GM18520 (cell line): ENCODE measurements around the gene CDKN2B-AS1.

Experiments used
- ATAC-seq: cut with Tn5 transposase; IDR thresholded peaks from one replicate; pipeline ENCODE4 v1.9.1; 2021; ENCODE audit not compliant: unreplicated experiment

CDKN2B-AS1 gene

DNA sequence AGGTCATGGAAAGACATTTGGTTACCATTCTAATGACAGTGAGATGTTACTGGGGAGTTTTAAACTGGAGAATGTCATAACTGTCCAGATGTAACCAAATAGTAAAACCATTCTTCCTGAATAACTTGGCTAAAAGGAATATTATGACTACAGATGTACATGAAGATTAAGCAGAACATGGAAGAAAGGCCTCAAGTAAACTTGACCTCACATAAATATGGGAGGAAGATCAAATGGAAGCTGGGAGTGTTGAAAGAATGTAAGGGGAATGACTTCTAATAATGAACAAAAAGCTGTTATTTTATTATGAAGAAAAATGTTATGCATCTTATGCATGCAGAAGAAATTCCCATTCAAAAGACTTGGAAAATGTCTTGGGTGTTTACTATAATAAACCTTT is 122.2 kb downstream of the CDKN2B-AS1 start:
- no peak for ATAC-seq

DNA sequence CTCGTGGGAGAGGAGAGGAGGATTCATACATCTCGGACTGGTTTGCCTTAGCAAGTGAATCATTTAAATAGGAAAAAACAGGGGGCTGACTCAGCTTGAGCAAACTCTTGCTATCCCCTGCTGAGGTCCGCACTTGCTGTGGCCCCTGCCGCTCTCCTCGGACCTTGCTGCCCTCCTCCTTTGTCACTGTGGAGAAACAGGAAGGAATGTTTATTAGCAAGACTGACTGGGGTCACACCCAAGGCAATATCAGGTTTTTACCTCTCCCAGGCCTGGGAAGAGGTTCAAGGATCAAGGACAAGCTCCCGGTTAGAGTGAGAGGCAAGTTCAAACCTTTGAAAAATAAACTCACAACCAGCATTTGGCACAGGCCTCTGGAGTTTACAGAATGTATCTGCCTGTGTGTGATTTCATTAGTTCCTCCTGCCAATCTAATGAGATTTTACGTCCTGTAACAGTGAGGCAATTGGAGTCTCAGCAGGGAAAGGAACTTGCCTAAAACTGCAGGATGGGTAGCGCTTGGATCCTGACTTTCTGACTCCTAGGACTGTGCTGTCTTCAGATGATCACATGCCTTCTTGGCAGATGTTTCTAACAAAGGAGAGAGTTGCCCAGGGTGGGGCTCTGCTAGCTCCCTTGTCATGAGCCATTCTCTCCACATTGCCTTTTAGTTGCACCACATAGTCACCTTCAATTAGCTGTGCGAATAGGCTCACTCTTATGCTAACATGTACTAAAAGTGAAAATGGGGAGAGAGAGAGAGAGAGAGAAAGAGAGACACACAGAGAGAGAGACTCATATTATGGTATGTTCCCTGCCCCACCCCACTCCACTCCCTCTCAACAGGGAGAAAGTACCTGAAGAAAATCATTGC is 123.2 kb downstream of the CDKN2B-AS1 start:
- no peak for ATAC-seq

DNA sequence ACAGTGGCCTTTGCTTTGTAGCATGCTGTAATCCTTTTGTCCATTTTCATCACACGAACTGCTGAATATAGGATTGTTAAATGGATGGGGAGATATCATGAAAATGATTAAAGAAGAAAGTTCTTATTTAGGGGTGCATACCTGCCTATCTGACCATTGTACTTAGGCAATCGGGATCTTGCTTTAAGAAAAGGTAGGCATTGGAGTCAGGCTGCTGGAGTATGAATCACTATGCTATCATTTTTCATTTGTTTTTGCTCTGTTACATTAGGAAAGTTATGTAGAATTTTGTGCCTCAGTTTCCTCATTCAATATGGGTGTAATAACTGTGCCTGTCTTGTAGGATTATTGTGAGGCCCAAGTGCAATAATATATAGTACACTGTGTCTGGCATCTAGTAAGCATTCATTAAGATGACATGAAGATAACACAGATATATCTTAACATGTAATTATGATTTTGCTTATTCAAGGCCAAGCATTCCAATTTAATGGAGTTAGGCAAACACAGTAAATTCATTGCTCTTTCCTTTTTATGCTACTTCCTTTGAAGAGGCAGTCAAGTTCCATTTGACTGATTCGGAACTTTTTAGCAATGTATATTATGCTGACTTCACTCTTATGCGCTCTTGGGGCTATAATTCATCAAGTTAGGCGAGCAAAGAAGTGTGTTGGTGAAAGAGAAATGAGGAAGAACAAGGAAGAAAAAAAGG is 124.4 kb downstream of the CDKN2B-AS1 start:
- no peak for ATAC-seq

DNA sequence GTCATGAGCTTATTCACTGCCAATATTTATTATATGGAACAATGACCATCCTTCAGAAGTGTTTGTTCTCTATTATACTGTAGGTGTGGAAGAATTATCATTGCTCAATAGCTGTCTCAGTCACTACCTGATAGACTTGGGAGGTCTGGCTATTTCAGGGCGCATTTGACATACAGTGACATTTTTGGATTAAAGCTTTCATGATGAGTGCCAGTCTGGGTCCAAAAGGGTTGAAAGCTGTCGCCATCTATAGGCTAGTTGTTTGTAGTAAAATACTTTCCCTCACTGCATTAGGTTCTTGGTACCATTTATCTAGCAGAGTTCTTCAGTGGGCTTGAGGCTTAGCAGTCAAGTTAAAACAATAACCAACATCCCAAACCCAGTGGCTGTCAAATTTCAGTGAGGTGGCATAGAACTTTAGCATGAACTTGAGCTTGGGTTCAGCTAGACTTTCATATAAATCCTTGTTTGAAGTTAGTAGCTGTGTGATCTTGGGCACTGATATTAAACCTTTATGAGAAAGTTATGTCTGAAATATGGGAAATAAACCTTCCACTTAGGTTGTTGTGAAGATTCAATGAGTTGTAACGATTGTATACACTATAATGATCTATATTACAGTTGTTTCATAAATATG is 125.0 kb downstream of the CDKN2B-AS1 start:
- peak; percentile 56 for ATAC-seq

DNA sequence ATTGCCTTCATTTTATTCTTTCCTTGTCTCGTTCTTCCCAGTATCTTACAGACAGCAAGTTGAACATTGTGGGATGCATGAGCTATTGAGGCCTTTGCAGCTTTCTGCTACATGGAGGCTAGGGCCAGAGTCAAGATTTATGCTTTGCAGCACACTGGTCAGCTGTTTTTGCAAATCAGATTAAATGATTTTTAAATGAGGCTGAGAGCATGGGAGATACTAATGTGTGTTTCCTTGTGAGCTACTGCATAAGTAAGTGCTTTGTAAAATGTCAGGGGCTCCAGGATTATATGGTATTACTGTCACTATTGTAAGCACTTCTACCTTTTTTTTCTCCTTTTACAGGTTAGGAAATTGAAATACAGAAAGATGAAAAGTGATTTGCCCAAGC is 125.6 kb downstream of the CDKN2B-AS1 start:
- ATAC-seq = no peak

DNA sequence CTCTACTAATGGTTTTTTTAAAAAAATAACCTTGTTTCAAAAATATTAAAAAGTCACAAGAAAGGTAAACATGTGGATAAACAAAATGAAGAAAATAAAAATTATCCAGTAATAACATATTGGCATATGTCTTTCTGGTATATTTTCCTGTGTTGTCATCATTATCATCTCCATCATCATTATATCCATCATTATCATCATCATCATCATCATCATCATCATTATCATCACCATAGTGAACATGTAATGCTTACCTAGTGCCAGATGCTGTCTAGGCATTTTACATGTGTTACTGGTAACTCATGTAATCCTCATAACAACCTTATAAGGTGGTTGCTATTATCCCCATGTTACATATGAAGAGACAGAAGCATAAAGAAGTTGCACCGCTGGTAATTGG is 126.0 kb downstream of the CDKN2B-AS1 start:
- ATAC-seq = no peak

DNA sequence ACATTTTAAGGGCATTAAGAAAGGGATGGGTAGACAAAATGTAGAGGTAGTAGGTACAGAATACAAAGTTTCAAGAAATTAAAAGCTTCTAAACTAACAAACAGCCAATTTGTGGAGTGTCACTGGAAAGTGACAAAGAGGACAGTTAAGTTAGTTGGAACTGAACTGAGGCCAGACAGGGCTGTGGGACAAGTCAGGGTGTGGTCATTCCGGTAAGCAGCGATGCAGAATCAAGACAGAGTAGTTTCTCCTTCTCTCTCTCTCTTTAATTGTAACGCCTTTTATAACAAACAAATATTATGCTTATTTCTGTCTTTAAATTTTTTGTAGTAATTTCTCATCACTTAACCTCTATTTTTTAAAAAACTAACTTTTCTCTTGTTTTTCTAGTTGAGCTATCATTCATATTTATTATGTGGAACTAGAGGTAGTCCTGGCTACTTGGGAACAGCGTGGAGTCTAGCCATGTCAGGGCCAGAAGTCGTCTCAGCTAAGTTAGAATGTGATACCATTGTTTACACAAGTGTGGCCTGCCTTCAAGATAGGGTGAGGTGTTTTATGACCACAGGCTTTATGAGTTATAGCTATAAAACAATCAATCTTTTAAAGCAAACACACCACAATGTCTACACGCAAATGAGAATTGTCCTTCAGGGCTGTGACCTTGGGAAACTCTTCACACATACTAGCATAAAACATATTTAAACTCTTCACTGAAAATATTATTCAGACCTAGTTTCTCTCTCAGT is 129.8 kb downstream of the CDKN2B-AS1 start:
- no peak for ATAC-seq

DNA sequence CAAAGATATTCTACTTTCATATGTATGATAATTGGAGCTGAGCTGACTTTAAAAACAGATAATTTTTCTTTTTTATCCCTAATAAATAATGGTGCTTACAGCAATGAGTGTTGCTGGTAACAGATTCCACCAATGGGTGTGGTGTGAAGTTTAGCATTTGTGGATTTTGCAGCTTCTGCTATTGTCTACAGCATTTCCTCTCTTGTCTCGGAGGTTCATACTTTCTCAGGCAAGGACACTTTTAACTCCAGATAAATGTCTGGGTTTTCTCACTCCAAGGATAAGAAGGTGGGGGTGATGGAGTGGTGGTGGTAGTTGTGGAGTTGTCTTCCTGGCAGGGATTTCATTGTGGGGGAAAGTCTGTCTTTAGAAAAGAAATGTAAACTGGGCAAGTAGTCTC is 134.5 kb downstream of the CDKN2B-AS1 start:
- ATAC-seq = no peak

DNA sequence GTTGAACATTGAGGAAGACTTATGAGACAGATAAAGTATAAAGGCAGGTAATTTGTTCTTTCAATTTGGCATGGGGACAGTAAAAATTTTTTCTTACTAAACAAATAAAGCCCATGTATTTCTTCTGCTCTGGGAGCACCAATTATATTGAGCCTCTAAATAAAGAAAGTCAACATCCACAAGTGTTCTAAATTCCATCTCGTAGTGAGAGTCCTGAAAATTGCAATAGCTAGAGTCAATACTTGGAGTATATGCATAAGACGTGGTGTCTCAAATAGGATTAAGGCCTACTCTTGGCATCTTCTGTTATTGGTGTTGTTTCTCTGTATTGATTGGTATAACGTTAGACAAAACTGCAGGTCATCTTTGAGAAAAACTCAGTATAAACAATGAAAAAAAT is 135.0 kb downstream of the CDKN2B-AS1 start:
- ATAC-seq = no peak

DNA sequence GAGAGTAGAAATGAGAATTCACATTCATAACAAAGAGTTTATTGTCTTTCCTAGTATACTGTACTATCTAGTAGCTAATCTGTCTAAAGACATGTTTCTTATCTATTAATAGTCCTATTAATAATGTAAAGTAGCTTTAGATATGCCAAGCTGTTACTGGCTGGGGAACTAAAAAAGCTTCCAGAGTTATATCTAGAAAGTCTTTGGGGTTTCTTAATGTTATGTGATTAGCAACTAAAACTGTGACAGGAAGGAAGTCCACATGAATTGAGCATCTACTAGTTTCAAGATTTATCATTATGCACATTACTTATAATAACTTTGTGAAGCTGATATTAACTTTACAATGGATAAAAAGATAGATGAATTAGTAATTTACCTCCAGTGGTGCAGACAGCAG is 137.2 kb downstream of the CDKN2B-AS1 start:
- no peak for ATAC-seq

DNA sequence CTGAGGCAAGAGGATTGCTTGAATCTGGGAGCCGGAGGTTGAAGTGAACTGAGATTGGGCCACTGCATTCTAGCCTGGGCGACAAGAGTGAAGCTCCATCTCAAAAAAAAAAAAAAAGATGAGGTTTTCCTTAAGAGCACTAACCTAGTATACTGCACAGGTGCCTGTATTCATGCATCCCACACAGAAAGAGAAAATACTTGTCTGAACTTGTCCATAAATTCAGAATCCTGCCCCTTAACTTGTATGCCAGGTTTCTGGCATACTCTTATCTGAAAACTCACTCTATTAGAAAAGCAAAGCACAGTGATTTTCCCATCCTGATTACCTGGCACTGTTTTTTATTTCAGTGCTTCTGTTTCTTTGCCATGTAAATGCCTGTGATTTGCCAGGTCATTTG is 139.8 kb downstream of the CDKN2B-AS1 start:
- ATAC-seq = no peak

DNA sequence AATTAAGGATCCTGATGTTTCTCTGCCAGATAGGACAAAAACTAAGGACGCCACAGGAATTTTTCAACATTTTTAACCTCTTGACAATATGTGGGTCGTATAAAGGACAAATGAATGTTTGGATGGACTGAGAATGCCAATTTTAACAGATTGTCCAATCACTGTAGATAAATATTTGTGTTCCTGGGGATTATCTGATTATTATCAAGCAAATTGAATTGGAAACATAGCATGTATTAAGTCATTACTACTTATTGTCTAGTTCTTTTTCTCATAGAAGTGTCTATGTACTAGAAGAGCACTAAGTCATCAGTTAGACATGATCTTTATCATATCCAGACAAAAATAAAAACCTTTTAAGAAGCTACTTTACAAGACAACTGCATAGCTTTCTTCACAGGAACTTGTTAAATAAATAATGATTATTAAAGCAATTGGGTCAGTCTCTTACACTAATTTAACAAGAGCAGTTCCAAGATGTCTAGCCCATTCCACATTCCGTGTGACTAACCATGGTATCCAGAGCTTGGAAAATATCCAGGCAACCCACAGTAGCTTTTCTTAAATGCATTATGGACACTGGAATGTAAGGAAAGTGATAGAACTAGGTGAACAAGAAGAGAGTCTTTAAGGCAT is 142.0 kb downstream of the CDKN2B-AS1 start:
- ATAC-seq = no peak

DNA sequence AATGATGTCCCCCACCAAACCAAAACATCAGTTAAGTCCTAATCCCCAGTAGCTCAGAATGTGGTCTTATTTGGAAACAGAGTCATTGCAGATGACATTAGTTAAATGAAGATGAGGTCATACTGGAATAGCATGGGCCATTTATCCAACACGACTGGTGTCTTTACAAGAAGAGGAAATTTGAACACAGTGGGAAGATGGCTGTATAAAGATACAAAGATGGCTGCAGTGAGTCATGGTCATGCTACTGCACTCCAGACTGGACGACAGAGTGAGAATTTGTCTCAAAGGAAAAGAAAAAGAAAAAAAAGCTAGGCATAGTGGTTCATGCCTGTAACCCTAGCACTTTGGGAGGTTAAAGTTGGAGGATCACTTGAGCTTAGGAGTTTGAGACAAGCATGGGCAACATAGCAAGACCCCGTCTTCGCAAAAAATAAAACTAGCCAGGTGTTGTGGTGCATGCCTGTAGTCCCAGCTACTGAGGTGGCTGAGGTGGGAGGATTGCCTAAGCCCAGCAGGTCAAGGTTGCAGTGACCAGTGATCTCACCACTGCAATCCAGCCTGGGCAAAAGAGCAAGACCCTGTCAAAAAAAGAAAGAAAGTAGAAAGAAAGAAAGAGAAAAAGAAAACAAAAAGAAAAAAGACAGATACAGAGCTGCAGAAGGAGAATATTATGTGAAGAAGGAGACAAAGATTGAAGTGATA is 144.5 kb downstream of the CDKN2B-AS1 start:
- no peak for ATAC-seq

DNA sequence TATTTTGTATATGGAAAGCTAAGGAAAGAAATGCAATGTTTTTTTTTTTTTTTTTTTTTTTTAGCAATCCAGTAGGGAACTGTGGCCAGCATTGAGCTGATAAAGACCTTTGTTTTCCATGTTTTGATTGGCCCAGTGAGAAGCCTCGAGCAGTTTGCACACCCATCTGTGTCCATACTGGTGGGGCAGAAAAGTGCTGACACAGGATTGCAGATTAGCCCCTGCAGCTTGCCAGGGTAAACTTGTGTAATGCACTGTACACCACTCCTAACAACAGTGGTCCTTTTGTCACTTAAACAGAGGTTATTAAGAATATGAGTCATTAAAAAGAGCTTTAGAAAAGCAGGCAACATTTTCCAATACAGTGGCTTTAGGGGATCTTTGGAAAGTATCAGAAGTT is 147.3 kb downstream of the CDKN2B-AS1 start:
- no peak for ATAC-seq

DNA sequence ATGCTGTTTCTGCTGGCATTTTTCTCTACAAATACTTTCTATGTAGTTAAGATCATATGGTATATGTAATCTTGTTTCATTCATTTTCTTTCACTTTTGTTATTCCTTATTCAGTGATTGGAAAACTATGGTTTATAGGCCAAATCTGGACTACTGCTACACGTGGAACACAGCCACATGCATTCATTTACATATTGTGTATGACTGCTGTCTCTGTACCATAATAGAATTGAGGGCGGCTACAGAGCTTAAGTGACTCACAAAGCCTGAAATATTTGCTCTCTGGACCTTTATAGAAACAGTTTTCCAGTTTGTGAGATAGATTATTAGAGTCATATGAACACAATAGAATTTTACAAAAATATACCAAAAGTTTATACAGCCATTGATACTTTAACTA is 148.1 kb downstream of the CDKN2B-AS1 start:
- ATAC-seq = no peak

DNA sequence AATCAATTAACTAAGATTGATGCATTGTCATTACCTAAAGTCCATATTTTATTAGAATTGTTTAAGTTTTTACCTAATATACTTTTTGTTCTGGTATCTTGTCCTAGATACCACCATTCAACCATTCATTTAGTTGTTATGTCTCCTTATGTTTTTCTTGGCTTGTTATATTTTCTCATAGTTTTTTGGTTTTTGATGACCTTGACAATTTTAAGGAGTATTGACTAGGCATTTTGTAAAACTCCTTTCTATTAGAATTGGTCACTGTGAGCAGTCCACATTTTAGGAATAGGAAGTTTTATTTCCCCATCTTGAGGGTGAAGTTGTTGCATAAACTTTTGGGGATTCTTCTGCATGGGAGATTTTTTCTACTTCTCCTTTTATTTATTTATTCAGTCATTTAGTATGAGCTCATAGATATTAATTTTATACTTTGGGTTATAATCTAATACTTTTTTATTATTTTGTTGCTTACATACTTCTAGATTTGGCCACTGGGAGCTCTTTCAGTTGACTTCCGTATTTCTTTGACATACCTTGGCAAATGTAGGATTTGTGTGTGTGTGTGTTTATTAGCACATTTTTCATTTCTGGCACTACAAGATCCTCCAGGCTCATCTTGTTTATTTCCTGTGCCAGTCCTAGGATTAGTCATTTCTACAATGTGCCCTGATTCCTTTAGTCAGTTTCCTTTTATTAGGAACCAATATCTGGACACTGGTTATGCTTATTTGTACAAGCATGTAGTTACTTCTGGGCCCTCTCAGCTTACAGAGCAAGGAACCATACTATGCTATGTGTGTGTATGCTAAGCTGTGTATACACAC is 149.4 kb downstream of the CDKN2B-AS1 start:
- no peak for ATAC-seq

DNA sequence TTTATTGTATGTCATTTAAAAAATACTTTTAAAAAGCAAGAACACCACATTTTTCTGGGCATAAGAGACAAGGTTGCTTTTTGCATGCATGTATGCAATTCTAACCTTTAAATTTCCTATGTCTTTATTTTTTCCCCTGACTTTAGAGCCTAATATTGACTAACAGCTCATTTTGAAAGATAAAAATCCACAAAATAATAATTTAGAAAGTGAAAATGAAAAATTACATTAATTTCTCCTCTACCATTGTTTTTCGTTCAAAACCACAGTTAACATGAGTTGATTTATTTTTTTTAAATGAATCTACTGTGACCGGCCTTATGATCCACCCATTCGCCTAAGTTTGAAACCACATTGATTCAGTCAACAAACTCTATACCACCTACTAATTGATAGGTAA is 152.0 kb downstream of the CDKN2B-AS1 start:
- ATAC-seq = no peak

DNA sequence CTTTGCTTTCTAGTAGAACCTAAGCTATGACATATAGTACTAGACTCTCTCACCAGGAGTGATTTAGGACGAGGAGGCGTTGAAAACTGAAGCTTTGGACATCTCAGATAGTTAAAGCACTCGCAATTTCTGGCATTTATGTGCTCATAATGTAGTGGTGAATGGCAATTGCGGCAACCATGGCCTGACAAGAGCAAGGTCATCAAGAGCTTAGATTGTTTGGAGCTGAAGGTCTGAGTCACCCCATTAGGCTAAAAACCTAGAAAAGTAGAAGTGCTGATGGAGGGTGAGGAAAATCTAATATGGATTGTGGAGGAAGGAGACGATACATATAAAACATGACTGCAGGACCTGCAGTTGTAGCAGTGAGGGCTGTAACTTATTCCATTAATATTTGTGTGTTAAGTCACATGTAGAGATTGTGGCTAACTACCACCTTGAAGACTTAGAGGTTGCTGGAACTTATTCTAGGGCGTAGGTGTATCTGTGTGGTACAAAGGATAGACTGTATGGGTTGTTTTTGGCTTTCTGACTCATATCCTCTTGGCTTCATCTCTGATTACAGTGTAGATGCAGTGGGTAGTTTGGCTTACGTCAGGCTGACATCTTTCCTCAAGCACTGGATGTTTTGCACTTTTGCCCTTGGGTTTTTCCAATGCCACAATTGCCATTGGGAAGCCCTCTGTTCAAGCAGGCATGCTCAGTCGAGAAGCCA is 153.4 kb downstream of the CDKN2B-AS1 start:
- no peak for ATAC-seq

DNA sequence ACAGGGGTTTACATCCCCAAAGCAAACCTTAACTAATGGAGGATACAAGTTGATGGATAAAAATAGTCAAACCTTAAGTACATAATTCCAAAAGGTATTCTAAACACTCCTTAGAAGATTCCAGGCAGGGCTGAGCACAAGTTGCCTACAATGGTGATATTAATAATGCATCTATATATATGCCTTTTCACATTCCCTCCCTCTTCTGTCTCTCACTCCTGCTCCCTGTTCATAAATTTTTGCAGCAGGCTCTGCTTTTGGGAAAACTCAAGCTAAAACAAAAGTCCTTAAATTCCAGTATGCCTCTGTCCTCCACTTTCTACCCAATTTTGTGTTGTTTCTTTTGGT is 153.9 kb downstream of the CDKN2B-AS1 start:
- no peak for ATAC-seq
